GM12878 (cell line): ENCODE data around the gene PLIN3. TPM values are rescaled to one million over a fixed set of nuclear protein-coding genes. Genes with fewer than 3 reads are reported as not detected.

Source experiments
- ATAC-seq: fragments of 200-7000 bp; cut with Tn5 transposase; 3 replicates; pipeline ENCODE4 v1.9.1; 2020; ENCODE audit warnings: mild to moderate bottlenecking, moderate library complexity
- BruUV-seq: library from RNA; stranded (reverse); fragments of 400-500 nt; replicated peaks from 2 replicates; lab custom pipeline; 2021; lab: Mats Ljungman, UMichigan
- CTCF ChIA-PET: fragments of 300-600 bp; sonication (Branson Sonifier 250); formaldehyde crosslinking; extraction: SDS; loops from one replicate; lab custom pipeline; 2021; ENCODE audit warnings: inconsistent platforms; lab: Yijun Ruan, JAX
- POLR2A ChIA-PET: fragments of 350-600 bp; formaldehyde crosslinking; extraction: SDS; loops from one replicate; lab custom pipeline; 2021; ENCODE audit warnings: inconsistent platforms; lab: Charles Lee
- RAD21 ChIA-PET: fragments of 300-600 bp; sonication (Branson Sonifier 250); formaldehyde crosslinking; loops from one replicate; lab custom pipeline; 2023; ENCODE audit warnings: antibody characterized with exemption; ENCODE audit not compliant: unreplicated experiment; lab: Charles Lee
- SMC1A ChIA-PET: fragments of 300-600 bp; sonication (Branson Sonifier 250); formaldehyde crosslinking; loops from one replicate; lab custom pipeline; 2023; ENCODE audit not compliant: unreplicated experiment, uncharacterized antibody; lab: Charles Lee
- DNase-seq: peaks from one replicate; pipeline ENCODE4 v3.0.0-alpha.2; 2011; ENCODE audit warnings: low read depth, low spot score
- FAIRE-seq: peaks from 3 replicates; lab custom pipeline; 2011; peaks lifted over from hg19 to GRCh38; lab: Jason Lieb, UNC
- H2AFZ ChIP-seq: 2 replicates; pipeline ENCODE4 v1.6.0; 2011; ENCODE audit warnings: low read depth, low read length, control low read depth; ENCODE audit not compliant: control insufficient read depth
- H3K27ac ChIP-seq: 2 replicates; pipeline ENCODE4 v1.5.1; 2011; ENCODE audit warnings: control low read depth; ENCODE audit not compliant: control insufficient read depth, insufficient read depth
- H3K27me3 ChIP-seq, 2 experiments: replicated peaks in 1 of 2; 2 replicates each; pipeline versions ENCODE4 v1.6.0 to v1.6.1; 2011; ENCODE audit warnings: low read length in 1 of 2; ENCODE audit not compliant: control insufficient read depth in 2 of 2, insufficient read depth in 2 of 2
- H3K36me3 ChIP-seq, 2 experiments: 2 replicates each; pipeline ENCODE4 v1.5.1; 2011; ENCODE audit warnings: low read length in 1 of 2; ENCODE audit not compliant: control insufficient read depth in 2 of 2, insufficient read depth in 2 of 2
- H3K4me1 ChIP-seq: 2 replicates; pipeline ENCODE4 v1.6.1; 2011; ENCODE audit warnings: mild to moderate bottlenecking, low read length, moderate library complexity, mixed read lengths; ENCODE audit not compliant: control insufficient read depth, insufficient read depth
- H3K4me2 ChIP-seq: 2 replicates; pipeline ENCODE4 v1.6.0; 2011; ENCODE audit warnings: control low read depth; ENCODE audit not compliant: control insufficient read depth, insufficient read depth
- H3K4me3 ChIP-seq: fragments of 200-600 bp; sonication (generic); 2 replicates; pipeline ENCODE4 v1.5.1; 2016
- H3K79me2 ChIP-seq: 2 replicates; pipeline ENCODE4 v1.6.0; 2011; ENCODE audit warnings: low read length; ENCODE audit not compliant: control insufficient read depth, insufficient read depth
- H3K9ac ChIP-seq: 2 replicates; pipeline ENCODE4 v1.8.0; 2011; ENCODE audit warnings: low read length, control low read depth, mixed read lengths; ENCODE audit not compliant: control insufficient read depth, insufficient read depth
- H3K9me3 ChIP-seq: replicated peaks from 3 replicates; pipeline ENCODE4 v1.5.1; 2011; ENCODE audit warnings: mild to moderate bottlenecking, low read length; ENCODE audit not compliant: control insufficient read depth, insufficient read depth
- H4K20me1 ChIP-seq: 2 replicates; pipeline ENCODE4 v1.6.0; 2011; ENCODE audit not compliant: control insufficient read depth, insufficient read depth
- BCLAF1 ChIP-seq: fragments of 450-650 bp; IDR thresholded peaks from 2 replicates; pipeline ENCODE4 v1.6.1; 2017; ENCODE audit warnings: antibody characterized with exemption, mild to moderate bottlenecking, moderate library complexity
- EGR1 ChIP-seq, 2 experiments: IDR thresholded peaks; 1 replicate in 1 of 2; 2 replicates in 1 of 2; pipeline ENCODE4 v1.6.1; 2011 to 2012; ENCODE audit warnings: low read depth in 2 of 2, low read length in 2 of 2, borderline replicate concordance in 1 of 2, mild to moderate bottlenecking in 1 of 2, moderate library complexity in 1 of 2
- ELK1 ChIP-seq: IDR thresholded peaks from 2 replicates; pipeline ENCODE4 v1.6.1; 2012; ENCODE audit warnings: low read depth, low read length, improper control_type of control experiment
- JUNB ChIP-seq: IDR thresholded peaks from 2 replicates; pipeline ENCODE4 v1.6.1; 2016; ENCODE audit warnings: antibody characterized with exemption, mild to moderate bottlenecking
- JUND ChIP-seq: IDR thresholded peaks from 2 replicates; pipeline ENCODE4 v1.6.1; 2012; ENCODE audit warnings: low read depth, mild to moderate bottlenecking, low read length, improper control_type of control experiment, moderate library complexity
- RFX5 ChIP-seq: IDR thresholded peaks from 2 replicates; pipeline ENCODE4 v1.6.1; 2011; ENCODE audit warnings: low read depth, low read length, improper control_type of control experiment
- ZNF274 ChIP-seq: IDR thresholded peaks from one replicate; pipeline ENCODE4 v1.8.0; 2011; ENCODE audit not compliant: insufficient read length, insufficient read depth
- WGBS: methylation state at CpG from one replicate; pipeline ENCODE4 v1.1.6; 2016; ENCODE audit warnings: low lambda C conversion rate; ENCODE audit not compliant: insufficient replicate concordance, insufficient coverage; ENCODE audit errors: missing lambda C conversion rate; 5-methylcytosine and 5-hydroxymethylcytosine counted together
- in situ Hi-C: fragments of 300-500 bp; cut with MboI; formaldehyde crosslinking; loops from 9 replicates; pipeline ENCODE4 v1.14.3; 2018; ENCODE audit warnings: mixed read lengths
- intact Hi-C: fragments of 100-400 bp; cut with micrococcal nuclease; formaldehyde crosslinking; loops from one replicate; pipeline ENCODE4 v1.14.2; 2022; ENCODE audit not compliant: unreplicated experiment
- polyA plus RNA-seq, 11 experiments: library from polyadenylated mRNA; depleted of rRNA in 4 of 11; unstranded in 6 of 11; stranded (reverse) in 5 of 11; fragments of >200 nt; fragmentation: Nextera tagmentation in 4 of 11; fragmentation: Illumina TruSeq in 1 of 11; extraction: Ambion mirVana in 4 of 11; extraction: Trizol in 1 of 11; gene quantifications; 1 replicate in 1 of 11; 2 replicates in 10 of 11; pipeline versions ENCODE4 v1.2.1 to v1.2.3, GENCODE V29; 2011 to 2016; ENCODE audit warnings: inconsistent platforms in 2 of 11, missing spikeins in 2 of 11, low read depth in 1 of 11
- total RNA-seq, 4 experiments: library from RNA; depleted of rRNA in 3 of 4; stranded (reverse); fragments of >200 nt in 3 of 4; fragmentation: Illumina TruSeq in 1 of 4; extraction: Trizol in 1 of 4; gene quantifications; 2 replicates each; pipeline versions ENCODE4 v1.2.1 to v1.2.3, GENCODE V29; 2013 to 2021

PLIN3 gene
- total and polyA plus RNA-seq, 10 of the 15 experiments (the other 5 are each of a cell fraction or from before 2014, with no cell fraction given): 7.7 to 71.4 (median 66.8) TPM

GRCh38 chr19:4852484-4852883 is 15.0 kb downstream of the PLIN3 start:
- WGBS: 81% methylated on average over 6 of the region's 6 CpGs
- in situ Hi-C loops (loop anchor here (5.0 kb wide), 1 partner anchor 45 kb away; no protein-coding TSS in a partner anchor), intact Hi-C loops (no loop called here)
- TF ChIP-seq JUND (no peak), RFX5 (no peak), EGR1 (IDR thresholded peaks at IDR 0.05; ENCODE audit: borderline replicate concordance in 1 of 2, low read depth in 2 of 2, low read length in 2 of 2) (no peak), JUNB (no peak), ELK1 (no peak), ZNF274 (no peak), BCLAF1 (no peak)
- ChIA-PET RAD21 (interaction anchor here (1.1 to 7.6 kb wide), 3 partner anchors 9 to 59 kb away, joined by 4 to 158 read pairs (median 20); no protein-coding TSS in a partner anchor), POLR2A (interaction anchor here (0.7 to 1.0 kb wide), 2 partner anchors 9 to 35 kb away, joined by 3 to 6 read pairs; no protein-coding TSS in a partner anchor), SMC1A (interaction anchor here (1.1 to 13.9 kb wide), 5 partner anchors 10 to 59 kb away, joined by 4 to 176 read pairs (median 6); no protein-coding TSS in a partner anchor), CTCF (interaction anchor here (0.7 to 10.7 kb wide), 10 partner anchors 9 to 179 kb away, joined by 4 to 346 read pairs (median 14); partner anchors contain the start of genes KDM4B, PLIN3 and TICAM1)
- Histone ChIP-seq H2AFZ (no peak overlapping the region), H3K79me2 (no peaks in the 10 kb centered on the region), H3K36me3 (peaks cover 7% of the 10 kb centered on the region in 2 experiments), H3K4me2 (no peak overlapping the region), H3K9ac (no peak overlapping the region), H3K9me3 (no peaks in the 10 kb centered on the region), H3K4me3 (no peak overlapping the region), H3K27me3 (no peaks in the 10 kb centered on the region), H4K20me1 (no peaks in the 10 kb centered on the region), H3K4me1 (peaks cover 28% of the 10 kb centered on the region), H3K27ac (no peak overlapping the region)
- no peak for FAIRE-seq
- ATAC-seq: no peak
- no TSS peak for BruUV-seq
- no peak for DNase-seq
